Endothelial cell of umbilical vein (primary cell): ENCODE results near the gene HIRA. TPM values are rescaled to one million over a fixed set of nuclear protein-coding genes. Genes with fewer than 3 reads are reported as not detected.
A peak's percentile ranks its signal among the peaks of the same experiment; 100 is the strongest.

Experiments
- BruUV-seq: library from RNA; stranded (reverse); fragments of 400-500 nt; replicated peaks from 2 replicates; lab custom pipeline; 2021; lab: Mats Ljungman, UMichigan
- CTCF ChIA-PET: fragments of 300-600, 350-600 bp; sonication (Branson Sonifier 250); formaldehyde crosslinking; loops from one replicate; lab custom pipeline; 2021; ENCODE audit warnings: antibody characterized with exemption, inconsistent platforms; lab: Charles Lee
- POLR2A ChIA-PET: fragments of 300-600, 350-600 bp; sonication (Branson Sonifier 250); formaldehyde crosslinking; loops from one replicate; lab custom pipeline; 2021; ENCODE audit warnings: antibody characterized with exemption, inconsistent platforms; lab: Charles Lee
- DNase-seq: peaks from one replicate; pipeline ENCODE4 v3.0.0-alpha.2; 2011; ENCODE audit warnings: low read depth, low spot score
- FAIRE-seq: peaks from 2 replicates; lab custom pipeline; 2011; peaks lifted over from hg19 to GRCh38; lab: Jason Lieb, UNC
- H2AFZ ChIP-seq: 2 replicates; pipeline ENCODE4 v1.6.0; 2012; ENCODE audit warnings: low read depth, low read length, control low read depth, inconsistent platforms
- H3K27ac ChIP-seq: 2 replicates; pipeline ENCODE4 v1.5.1; 2011; ENCODE audit warnings: low read depth, mild to moderate bottlenecking, control low read depth, low read length, moderate library complexity; ENCODE audit not compliant: insufficient read depth
- H3K27me3 ChIP-seq, 2 experiments: 2 replicates each; pipeline versions ENCODE4 v1.6.0 to v1.6.1; 2011; ENCODE audit warnings: low read length in 2 of 2, mixed read lengths in 1 of 2; ENCODE audit not compliant: control insufficient read depth in 2 of 2, insufficient read depth in 2 of 2
- H3K36me3 ChIP-seq, 2 experiments: 2 replicates in 1 of 2; 3 replicates in 1 of 2; pipeline ENCODE4 v1.5.1; 2011; ENCODE audit warnings: low read length in 2 of 2, mild to moderate bottlenecking in 1 of 2, moderate library complexity in 1 of 2; ENCODE audit not compliant: control insufficient read depth in 2 of 2, insufficient read depth in 2 of 2; ENCODE audit errors: extremely low read depth in 1 of 2
- H3K4me1 ChIP-seq: 3 replicates; pipeline ENCODE4 v1.5.1; 2011; ENCODE audit warnings: mild to moderate bottlenecking, low read length; ENCODE audit not compliant: control insufficient read depth, insufficient read depth; ENCODE audit errors: extremely low read depth
- H3K4me2 ChIP-seq: 2 replicates; pipeline ENCODE4 v1.6.1; 2011; ENCODE audit warnings: low read length, control low read depth, mixed read lengths; ENCODE audit not compliant: insufficient read depth
- H3K4me3 ChIP-seq, 3 experiments: fragments of 200-600 bp in 1 of 3; sonication (generic), shearing (Covaris generic) in 1 of 3; replicated peaks in 1 of 3; 2 replicates each; pipeline ENCODE4 v1.5.1; 2011 to 2016; ENCODE audit warnings: control low read depth in 3 of 3, low read length in 3 of 3, mild to moderate bottlenecking in 2 of 3, inconsistent platforms in 1 of 3, low read depth in 1 of 3, moderate library complexity in 1 of 3; ENCODE audit not compliant: insufficient read depth in 1 of 3
- H3K79me2 ChIP-seq: 2 replicates; pipeline ENCODE4 v1.6.0; 2012; ENCODE audit warnings: low read length, inconsistent platforms; ENCODE audit not compliant: control insufficient read depth, insufficient read depth
- H3K9ac ChIP-seq: replicated peaks from 2 replicates; pipeline ENCODE3; 2011; ENCODE audit warnings: low read length, control low read depth; ENCODE audit not compliant: insufficient read depth; ENCODE audit errors: extremely low read depth
- H3K9me1 ChIP-seq: replicated peaks from 3 replicates; pipeline ENCODE4 v1.6.0; 2011; ENCODE audit warnings: mild to moderate bottlenecking, low read length; ENCODE audit not compliant: control insufficient read depth, insufficient read depth; ENCODE audit errors: extremely low read depth
- H3K9me3 ChIP-seq: replicated peaks from 2 replicates; pipeline ENCODE4 v1.5.1; 2012; ENCODE audit warnings: low read length, inconsistent platforms; ENCODE audit not compliant: control insufficient read depth, insufficient read depth
- H4K20me1 ChIP-seq: replicated peaks from 2 replicates; pipeline ENCODE3; 2011; ENCODE audit warnings: mild to moderate bottlenecking, low read length; ENCODE audit not compliant: control insufficient read depth, insufficient read depth; ENCODE audit errors: extremely low read depth
- EZH2 ChIP-seq: IDR thresholded peaks from 2 replicates; pipeline ENCODE4 v1.6.1; 2012; ENCODE audit warnings: borderline replicate concordance, low read depth, mild to moderate bottlenecking, moderate library complexity, low read length, inconsistent platforms; ENCODE audit not compliant: severe bottlenecking
- FOS ChIP-seq: IDR thresholded peaks from 2 replicates; pipeline ENCODE4 v1.6.1; 2011; ENCODE audit warnings: mild to moderate bottlenecking, low read length, moderate library complexity, borderline replicate concordance; ENCODE audit not compliant: insufficient read depth
- GATA2 ChIP-seq: IDR thresholded peaks from 2 replicates; pipeline ENCODE4 v1.7.0; 2011; ENCODE audit warnings: low read depth, mild to moderate bottlenecking, moderate library complexity, mixed read lengths, low read length; ENCODE audit not compliant: insufficient read length, insufficient read depth
- JUN ChIP-seq: IDR thresholded peaks from 2 replicates; pipeline ENCODE4 v1.6.1; 2011; ENCODE audit warnings: borderline replicate concordance, low read depth; ENCODE audit not compliant: insufficient read length, insufficient read depth
- MYC ChIP-seq: IDR thresholded peaks from one replicate; pipeline ENCODE4 v1.6.1; 2011; ENCODE audit warnings: mild to moderate bottlenecking, low read depth, low read length
- POLR2A ChIP-seq: IDR thresholded peaks from 2 replicates; pipeline ENCODE4 v1.6.1; 2012; ENCODE audit warnings: low read depth, mild to moderate bottlenecking, control low read depth, low read length
- POLR2AphosphoS5 ChIP-seq: IDR thresholded peaks from 2 replicates; pipeline ENCODE4 v1.6.1; 2012; ENCODE audit warnings: low read depth, mild to moderate bottlenecking, control low read depth, low read length, moderate library complexity; ENCODE audit not compliant: insufficient read depth
- dilution Hi-C: fragments of 300-500 bp; cut with MboI; formaldehyde crosslinking; loops from one replicate; pipeline ENCODE4 v1.15.0; 2019; ENCODE audit warnings: low sequenced_read_pairs; ENCODE audit not compliant: extremely low pct_ligation_motif_present
- intact Hi-C: fragments of 100-400 bp; cut with micrococcal nuclease; formaldehyde crosslinking; loops from one replicate; pipeline ENCODE4 v1.10.0; 2022
- polyA plus RNA-seq, 4 experiments: library from polyadenylated mRNA; depleted of rRNA in 3 of 4; stranded (reverse) in 3 of 4; unstranded in 1 of 4; fragments of >200 nt; gene quantifications; 2 replicates each; pipeline versions ENCODE4 v1.2.1 to v1.2.3, GENCODE V29; 2011 to 2012; ENCODE audit warnings: missing spikeins in 1 of 4
- total RNA-seq: library from RNA; stranded (reverse); gene quantifications from 2 replicates; pipeline ENCODE4 v1.2.3, GENCODE V29; 2021
- TF ChIP-seq, protein P1 (sequence below), 2 donors: IDR thresholded peaks; 1 replicate in 1 of 2; 2 replicates in 1 of 2; pipeline ENCODE4 v1.5.1; 2011; ENCODE audit warnings: low read length in 2 of 2, mild to moderate bottlenecking in 2 of 2, moderate library complexity in 2 of 2, control low read depth in 1 of 2, inconsistent platforms in 1 of 2, low read depth in 1 of 2; ENCODE audit not compliant: insufficient read depth in 1 of 2; ENCODE audit errors: extremely low read depth in 1 of 2
- TF ChIP-seq, protein P2 (sequence below): IDR thresholded peaks from 2 replicates; pipeline ENCODE4 v1.6.1; 2011; ENCODE audit not compliant: insufficient read depth, insufficient read length

The HIRA gene
- total and polyA plus RNA-seq, 2 donors (not counting 3 experiments of a cell fraction or from before 2014, with no cell fraction given): 17.3 to 27.7 TPM

GRCh38 chr22:19477321-19478044 lies 46.0 kb upstream of the HIRA start:
- peak; percentile 87 for FAIRE-seq
- peak overlapping the region; percentile 99 for H3K9ac ChIP-seq
- H3K27ac ChIP-seq: peak overlapping the region; percentile 100
- H4K20me1 ChIP-seq: no peaks in the 10 kb centered on the region
- BruUV-seq: no TSS peak
- H3K27me3 ChIP-seq: no peaks in the 10 kb centered on the region
- dilution Hi-C loops (no loop called here), intact Hi-C loops (loop anchor here (1.0 to 10.0 kb wide), 4 partner anchors 31 to 237 kb away; partner anchors contain the start of genes C22orf39, MRPL40 and SEPTIN5)
- H3K4me3 ChIP-seq: peak overlapping the region; percentile 53 to 87 (median 83)
- no peak overlapping the region for H2AFZ ChIP-seq
- ChIA-PET POLR2A (interaction anchor here (1.6 kb wide), 2 partner anchors 19 to 41 kb away, joined by 3 to 4 read pairs; no protein-coding TSS in a partner anchor), CTCF (interaction anchor here (0.8 to 4.7 kb wide), 14 partner anchors 10 to 298 kb away, joined by 3 to 67 read pairs (median 4); partner anchors contain the start of genes HIRA and SLC25A1)
- H3K36me3 ChIP-seq: peaks cover 14 to 18% of the 10 kb centered on the region in 2 experiments
- peaks cover 28% of the 10 kb centered on the region for H3K4me1 ChIP-seq
- no peaks in the 10 kb centered on the region for H3K9me3 ChIP-seq
- TF ChIP-seq GATA2: no peak
- TF ChIP-seq, protein P1, sequence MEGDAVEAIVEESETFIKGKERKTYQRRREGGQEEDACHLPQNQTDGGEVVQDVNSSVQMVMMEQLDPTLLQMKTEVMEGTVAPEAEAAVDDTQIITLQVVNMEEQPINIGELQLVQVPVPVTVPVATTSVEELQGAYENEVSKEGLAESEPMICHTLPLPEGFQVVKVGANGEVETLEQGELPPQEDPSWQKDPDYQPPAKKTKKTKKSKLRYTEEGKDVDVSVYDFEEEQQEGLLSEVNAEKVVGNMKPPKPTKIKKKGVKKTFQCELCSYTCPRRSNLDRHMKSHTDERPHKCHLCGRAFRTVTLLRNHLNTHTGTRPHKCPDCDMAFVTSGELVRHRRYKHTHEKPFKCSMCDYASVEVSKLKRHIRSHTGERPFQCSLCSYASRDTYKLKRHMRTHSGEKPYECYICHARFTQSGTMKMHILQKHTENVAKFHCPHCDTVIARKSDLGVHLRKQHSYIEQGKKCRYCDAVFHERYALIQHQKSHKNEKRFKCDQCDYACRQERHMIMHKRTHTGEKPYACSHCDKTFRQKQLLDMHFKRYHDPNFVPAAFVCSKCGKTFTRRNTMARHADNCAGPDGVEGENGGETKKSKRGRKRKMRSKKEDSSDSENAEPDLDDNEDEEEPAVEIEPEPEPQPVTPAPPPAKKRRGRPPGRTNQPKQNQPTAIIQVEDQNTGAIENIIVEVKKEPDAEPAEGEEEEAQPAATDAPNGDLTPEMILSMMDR (IDR thresholded peaks at IDR 0.05; ENCODE audit: extremely low read depth in 1 of 2, insufficient read depth in 1 of 2, low read depth in 1 of 2, low read length in 2 of 2): peak in 1 of 2 donors; percentile 1
- DNase-seq: peak; percentile 49
- H3K79me2 ChIP-seq: peaks cover 64% of the 10 kb centered on the region
- H3K9me1 ChIP-seq: no peaks in the 10 kb centered on the region
- H3K4me2 ChIP-seq: peak overlapping the region; percentile 98

DNA sequence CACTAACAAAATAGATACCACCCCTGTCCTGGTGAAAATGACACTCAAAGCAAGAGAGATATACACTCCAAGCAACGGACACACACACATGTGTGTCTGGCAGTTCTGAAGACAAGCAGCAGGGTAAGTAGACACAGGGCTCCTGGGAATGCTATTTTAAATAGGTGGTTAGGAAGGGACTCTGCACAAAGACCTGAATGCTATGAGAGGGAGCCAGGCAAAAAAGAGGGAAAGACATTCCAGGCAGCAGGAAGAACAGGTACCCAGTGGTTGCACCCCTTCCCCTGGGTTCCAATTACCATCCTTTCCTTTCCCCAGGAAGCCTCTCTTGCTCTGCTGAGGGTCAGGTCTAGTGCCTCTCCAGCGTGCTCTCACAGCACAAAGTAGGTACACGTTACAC lies 44.5 kb upstream of the HIRA start:
- peaks cover 61% of the 10 kb centered on the region for H3K79me2 ChIP-seq
- CTCF ChIA-PET: no interaction called here
- H3K4me3 ChIP-seq: no peak overlapping the region
- POLR2A ChIA-PET: no interaction called here
- H3K9ac ChIP-seq: no peak overlapping the region
- no peaks in the 10 kb centered on the region for H3K9me1 ChIP-seq
- no peaks in the 10 kb centered on the region for H4K20me1 ChIP-seq
- peaks cover 21 to 27% of the 10 kb centered on the region in 2 experiments for H3K36me3 ChIP-seq
- H3K4me1 ChIP-seq: peaks cover 22% of the 10 kb centered on the region
- BruUV-seq: no TSS peak
- TF ChIP-seq POLR2A (no peak), FOS (no peak), EZH2 (no peak), JUN (no peak), GATA2 (no peak), POLR2AphosphoS5 (no peak), MYC (no peak)
- TF ChIP-seq, protein P2, sequence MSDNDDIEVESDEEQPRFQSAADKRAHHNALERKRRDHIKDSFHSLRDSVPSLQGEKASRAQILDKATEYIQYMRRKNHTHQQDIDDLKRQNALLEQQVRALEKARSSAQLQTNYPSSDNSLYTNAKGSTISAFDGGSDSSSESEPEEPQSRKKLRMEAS: no peak
- TF ChIP-seq, protein P1 (IDR thresholded peaks at IDR 0.05; ENCODE audit: extremely low read depth in 1 of 2, insufficient read depth in 1 of 2, low read depth in 1 of 2, low read length in 2 of 2): no peak
- no peak overlapping the region for H3K4me2 ChIP-seq
- no peaks in the 10 kb centered on the region for H3K27me3 ChIP-seq
- no peak overlapping the region for H2AFZ ChIP-seq
- intact Hi-C loops: loop anchor here (10.0 kb wide), 1 partner anchor 239 kb away; the partner anchor contains the start of gene SEPTIN5
- H3K9me3 ChIP-seq: no peaks in the 10 kb centered on the region
- H3K27ac ChIP-seq: no peak overlapping the region
- DNase-seq (no peak), FAIRE-seq (no peak)
- dilution Hi-C loops: no loop called here
